SK-N-SH (cell line): Measurements from ENCODE around the gene SLC38A6. TPM values are rescaled to one million over a fixed set of nuclear protein-coding genes. Genes with fewer than 3 reads are reported as not detected.

ENCODE experiments used
- CTCF ChIA-PET: fragments of 300-600, 350-600 bp; formaldehyde crosslinking; extraction: SDS; loops from one replicate; lab custom pipeline; 2021; lab: Yijun Ruan, JAX
- POLR2A ChIA-PET: fragments of 350-600 bp; sonication (Branson Sonifier 250); formaldehyde crosslinking; extraction: SDS; loops from one replicate; lab custom pipeline; 2020; ENCODE audit warnings: antibody characterized with exemption, inconsistent platforms; lab: Yijun Ruan, JAX
- DNase-seq: peaks from one replicate; pipeline ENCODE4 v3.0.0; 2012
- H2AFZ ChIP-seq: fragments of 200-600 bp; sonication (generic); 2 replicates; pipeline ENCODE4 v1.8.1; 2016; ENCODE audit warnings: antibody characterized with exemption, mild to moderate bottlenecking, low read depth
- H3F3A ChIP-seq: fragments of 200-600 bp; sonication (generic); replicated peaks from 2 replicates; pipeline ENCODE3; 2016; ENCODE audit warnings: antibody characterized with exemption, mild to moderate bottlenecking; ENCODE audit not compliant: insufficient read depth
- H3K27ac ChIP-seq, 2 experiments: fragments of 200-500 bp in 1 of 2; fragments of 200-600 bp in 1 of 2; sonication (Bioruptor generic) in 1 of 2; sonication (generic), shearing (Covaris generic) in 1 of 2; 2 replicates each; pipeline versions ENCODE4 v1.5.1 to v1.6.1; 2014 to 2016; ENCODE audit warnings: low read depth in 2 of 2, inconsistent platforms in 1 of 2, low read length in 1 of 2, mild to moderate bottlenecking in 1 of 2, mixed read lengths in 1 of 2
- H3K27me3 ChIP-seq: fragments of 200-600 bp; sonication (generic), shearing (Covaris generic); 2 replicates; pipeline ENCODE4 v1.6.1; 2016; ENCODE audit warnings: mixed run types; ENCODE audit not compliant: insufficient read depth
- H3K36me3 ChIP-seq, 2 experiments: fragments of 200-500 bp in 1 of 2; fragments of 200-600 bp in 1 of 2; sonication (Bioruptor generic) in 1 of 2; sonication (generic) in 1 of 2; replicated peaks in 1 of 2; 2 replicates each; pipeline versions ENCODE3 to v1.5.1; 2014 to 2016; ENCODE audit warnings: low read length in 1 of 2, mild to moderate bottlenecking in 1 of 2; ENCODE audit not compliant: insufficient read depth in 2 of 2, control insufficient read depth in 1 of 2
- H3K4me1 ChIP-seq, 2 experiments: fragments of 200-500 bp in 1 of 2; fragments of 200-600 bp in 1 of 2; sonication (Bioruptor generic) in 1 of 2; sonication (generic), shearing (Covaris generic) in 1 of 2; 2 replicates each; pipeline versions ENCODE4 v1.5.1 to v1.6.1; 2014 to 2016; ENCODE audit warnings: low read depth in 1 of 2, low read length in 1 of 2, mixed run types in 1 of 2; ENCODE audit not compliant: insufficient read depth in 2 of 2, control insufficient read depth in 1 of 2
- H3K4me2 ChIP-seq: fragments of 200-600 bp; sonication (generic), shearing (Covaris generic); 2 replicates; pipeline ENCODE4 v1.6.1; 2017; ENCODE audit warnings: mixed run types
- H3K4me3 ChIP-seq, 2 experiments: fragments of 200-500 bp in 1 of 2; fragments of 200-600 bp in 1 of 2; sonication (Bioruptor generic) in 1 of 2; sonication (generic), shearing (Covaris generic) in 1 of 2; 2 replicates each; pipeline versions ENCODE4 v1.5.1 to v1.8.1; 2014 to 2016; ENCODE audit warnings: low read depth in 2 of 2, inconsistent platforms in 1 of 2, low read length in 1 of 2, mild to moderate bottlenecking in 1 of 2, mixed read lengths in 1 of 2, moderate library complexity in 1 of 2
- H3K79me2 ChIP-seq: fragments of 200-600 bp; sonication (generic); 2 replicates; pipeline ENCODE4 v1.8.1; 2017; ENCODE audit warnings: mild to moderate bottlenecking; ENCODE audit not compliant: insufficient read depth
- H3K9ac ChIP-seq: fragments of 200-600 bp; sonication (generic); 2 replicates; pipeline ENCODE4 v1.6.1; 2017; ENCODE audit warnings: mixed run types
- H3K9me2 ChIP-seq: fragments of 200-600 bp; sonication (generic); 2 replicates; pipeline ENCODE4 v1.6.1; 2017; ENCODE audit warnings: mixed run types
- H3K9me3 ChIP-seq: fragments of 200-600 bp; sonication (generic); 2 replicates; pipeline ENCODE4 v1.6.1; 2017; ENCODE audit warnings: mixed run types, mild to moderate bottlenecking, moderate library complexity
- H4K20me1 ChIP-seq: fragments of 200-600 bp; sonication (generic); 2 replicates; pipeline ENCODE4 v1.6.1; 2017; ENCODE audit warnings: mild to moderate bottlenecking, mixed run types; ENCODE audit not compliant: insufficient read depth
- EP300 ChIP-seq, 2 experiments: IDR thresholded peaks; 2 replicates each; pipeline versions ENCODE4 v1.4.0 to v1.6.1; 2012; ENCODE audit warnings: borderline replicate concordance in 1 of 2, low read depth in 1 of 2, low read length in 1 of 2
- JUND ChIP-seq: IDR thresholded peaks from 2 replicates; pipeline ENCODE4 v1.4.0; 2012
- MEF2A ChIP-seq: IDR thresholded peaks from 2 replicates; pipeline ENCODE4 v1.4.0; 2012; ENCODE audit warnings: low read depth, borderline replicate concordance
- NFIC ChIP-seq: IDR thresholded peaks from 2 replicates; pipeline ENCODE4 v1.4.0; 2012; ENCODE audit warnings: borderline replicate concordance
- REST ChIP-seq: IDR thresholded peaks from 2 replicates; pipeline ENCODE4 v1.6.1; 2012; ENCODE audit warnings: mild to moderate bottlenecking, low read depth, low read length, moderate library complexity
- SMC3 ChIP-seq: IDR thresholded peaks from 2 replicates; pipeline ENCODE4 v1.6.1; 2012; ENCODE audit warnings: low read depth, low read length, improper control_type of control experiment
- TCF12 ChIP-seq: IDR thresholded peaks from 2 replicates; pipeline ENCODE4 v1.4.0; 2012
- TEAD4 ChIP-seq: IDR thresholded peaks from 2 replicates; pipeline ENCODE4 v1.4.0; 2012; ENCODE audit warnings: mild to moderate bottlenecking, borderline replicate concordance; ENCODE audit not compliant: insufficient read depth
- USF1 ChIP-seq: IDR thresholded peaks from 2 replicates; pipeline ENCODE4 v1.4.0; 2012; ENCODE audit warnings: low read depth, borderline replicate concordance
- WGBS: methylation state at CpG from one replicate; pipeline ENCODE4 v1.1.6; 2017; ENCODE audit warnings: low lambda C conversion rate; 5-methylcytosine and 5-hydroxymethylcytosine counted together
- polyA plus RNA-seq, 3 experiments: library from polyadenylated mRNA; depleted of rRNA; stranded (reverse); fragments of >200 nt; gene quantifications; 2 replicates each; pipeline ENCODE4 v1.2.3, GENCODE V29; 2012

Gene SLC38A6
- polyA plus RNA-seq, 1 of the 3 experiments (the other 2 are of a cell fraction): 10.4 TPM

- no peak for TF ChIP-seq USF1
- no peak for TF ChIP-seq REST
- TF ChIP-seq MEF2A: no peak
- no peak for TF ChIP-seq NFIC
Measured at GRCh38 chr14:61064210-61064609, 83.2 kb downstream of the SLC38A6 start (continued).

DNA sequence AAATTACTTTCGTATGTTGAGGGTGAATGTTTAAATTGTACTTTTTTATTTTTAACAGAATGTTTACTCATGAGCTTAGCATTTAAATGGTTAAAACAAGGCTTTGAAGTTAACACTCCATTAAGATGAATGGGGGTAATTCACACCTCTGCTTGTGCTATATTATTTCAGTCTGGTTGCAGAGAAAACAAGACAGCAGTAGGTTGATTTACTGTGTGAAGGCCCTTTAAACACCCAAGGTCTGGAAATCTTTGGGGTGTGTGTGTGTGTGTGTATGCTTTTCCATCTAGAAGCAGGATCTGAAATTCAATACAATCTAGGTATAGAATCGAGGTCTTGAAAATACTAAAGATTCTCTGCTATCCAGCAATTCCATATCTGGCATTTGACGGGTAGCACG is 83.8 kb downstream of the SLC38A6 start:
- peaks cover 0 to 11% of the 10 kb centered on the region in 2 experiments for H3K36me3 ChIP-seq
- no peak overlapping the region for H3K27ac ChIP-seq
- 96% methylated on average over 4 of the region's 4 CpGs for WGBS
- CTCF ChIA-PET: interaction anchor here (1.7 kb wide), 1 partner anchor 16 kb away, joined by 5 read pairs; no protein-coding TSS in a partner anchor
- H3K4me3 ChIP-seq: no peak overlapping the region
- POLR2A ChIA-PET: no interaction called here
- no peak overlapping the region for H3K9ac ChIP-seq
- no peaks in the 10 kb centered on the region; a peak in 2 of 4 replicates for H3K4me1 ChIP-seq
- DNase-seq: no peak
- TF ChIP-seq TCF12 (no peak), SMC3 (no peak), JUND (no peak), EP300 (IDR thresholded peaks at IDR 0.05; ENCODE audit: borderline replicate concordance in 1 of 2, low read depth in 1 of 2, low read length in 1 of 2) (no peak)
- H3K9me3 ChIP-seq: no peaks in the 10 kb centered on the region
- no peaks in the 10 kb centered on the region for H3K79me2 ChIP-seq
- no peaks in the 10 kb centered on the region for H3K9me2 ChIP-seq
- H3K27me3 ChIP-seq: no peaks in the 10 kb centered on the region
- H3K4me2 ChIP-seq: no peak overlapping the region
- no peak overlapping the region for H2AFZ ChIP-seq
- H4K20me1 ChIP-seq: no peaks in the 10 kb centered on the region
- H3F3A ChIP-seq: peaks cover 10% of the 10 kb centered on the region

DNA sequence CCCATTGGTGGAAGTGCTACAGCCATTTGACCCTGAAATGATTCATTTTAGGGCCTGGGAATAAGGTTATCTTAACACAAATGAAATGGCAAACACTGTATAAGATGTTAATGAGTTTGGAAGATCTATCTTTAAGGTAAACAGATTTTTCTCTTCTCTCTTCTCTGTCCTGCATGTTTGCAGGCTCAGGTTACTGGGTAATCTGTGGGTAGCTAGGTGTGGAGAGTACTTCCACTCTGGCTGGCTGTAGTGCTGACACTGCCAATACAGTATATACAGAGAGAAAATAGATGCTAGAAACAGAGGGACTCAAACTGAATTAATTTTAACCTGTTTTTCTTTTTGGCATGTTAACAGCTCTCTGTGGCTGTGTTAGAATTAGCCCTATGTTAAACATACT is 84.6 kb downstream of the SLC38A6 start:
- Histone ChIP-seq H3K27ac (no peak overlapping the region), H3K9me2 (no peaks in the 10 kb centered on the region), H3K9ac (no peak overlapping the region), H3K27me3 (no peaks in the 10 kb centered on the region), H3K4me1 (no peaks in the 10 kb centered on the region; a peak in 2 of 4 replicates), H3K4me3 (no peak overlapping the region), H3K4me2 (no peak overlapping the region), H3K9me3 (no peaks in the 10 kb centered on the region), H2AFZ (no peak overlapping the region), H3F3A (peaks cover 10% of the 10 kb centered on the region), H4K20me1 (no peaks in the 10 kb centered on the region), H3K36me3 (peaks cover 0 to 11% of the 10 kb centered on the region in 2 experiments), H3K79me2 (no peaks in the 10 kb centered on the region)
- ChIA-PET POLR2A (no interaction called here), CTCF (interaction anchor here (1.7 kb wide), 1 partner anchor 17 kb away, joined by 5 read pairs; no protein-coding TSS in a partner anchor)
- no peak for TF ChIP-seq MEF2A
- no peak for TF ChIP-seq TEAD4
- no peak for DNase-seq
